DMS79 (cell line): ENCODE results near the gene RAP1GAP2.
A peak's percentile ranks its signal among the peaks of the same experiment; 100 is the strongest.

Experiments used
- DNase-seq: peaks from one replicate; lab custom pipeline; 2025; lab: John Stamatoyannopoulos, UW

Gene RAP1GAP2

DNA sequence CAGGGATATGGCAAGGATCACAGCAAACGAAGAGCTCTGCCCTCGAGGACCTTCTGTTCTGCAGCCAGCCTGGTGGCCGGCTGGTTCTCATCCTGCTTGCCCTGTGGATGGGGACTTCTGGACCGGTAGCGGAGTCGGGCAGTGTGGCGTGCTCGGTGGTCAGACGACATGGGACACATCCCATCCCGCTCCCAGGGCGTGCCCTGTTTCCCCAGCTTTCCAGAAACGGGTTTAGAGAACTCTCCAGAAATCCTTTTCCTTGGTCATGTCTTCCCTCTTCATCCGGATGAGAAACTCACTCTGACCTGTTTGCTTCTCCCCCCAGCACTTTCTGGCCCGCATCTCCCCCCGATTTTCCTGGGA lies 151.3 kb downstream of the RAP1GAP2 start:
- DNase-seq = no peak

- no peak for DNase-seq
Observed at GRCh38 chr17:2947996-2948550, 151.8 kb downstream of the RAP1GAP2 start.

GRCh38 chr17:2948721-2949468 lies 152.7 kb downstream of the RAP1GAP2 start:
- no peak for DNase-seq

GRCh38 chr17:2949469-2950044 lies 153.3 kb downstream of the RAP1GAP2 start:
- no peak for DNase-seq

GRCh38 chr17:2950846-2951245 lies 154.6 kb downstream of the RAP1GAP2 start:
- DNase-seq = no peak

DNA sequence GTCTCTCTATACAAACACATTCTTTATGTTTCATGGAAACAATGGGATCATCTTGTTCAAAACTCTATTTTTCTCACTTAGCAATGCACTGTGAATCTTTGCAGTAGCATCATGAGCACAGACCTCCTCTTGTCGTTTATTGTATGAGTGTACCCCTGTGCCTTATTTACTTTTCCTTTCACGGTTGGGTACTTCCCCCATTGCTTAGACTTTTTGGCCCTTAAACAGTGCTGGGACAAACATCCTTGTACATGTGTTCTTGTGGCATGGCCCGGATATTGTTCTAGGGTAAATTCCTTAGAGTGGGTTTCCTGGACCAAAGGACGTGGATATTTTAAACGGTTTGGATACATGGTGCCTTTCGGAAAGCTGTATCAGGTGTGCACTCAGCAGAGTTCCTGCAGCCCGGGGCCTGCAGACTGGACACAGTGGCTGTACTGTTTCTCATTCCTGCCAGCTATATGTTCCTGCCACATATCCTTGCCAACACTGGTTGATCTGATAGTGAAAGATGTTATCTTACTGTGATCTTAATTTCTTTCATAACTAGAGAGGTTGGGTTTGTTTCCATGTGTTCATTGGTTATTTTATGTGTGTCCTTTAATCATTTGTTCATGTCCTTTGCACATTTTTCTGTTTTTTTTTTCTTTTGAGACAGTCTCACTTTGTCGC lies 156.1 kb downstream of the RAP1GAP2 start:
- peak; percentile 15 for DNase-seq

DNA sequence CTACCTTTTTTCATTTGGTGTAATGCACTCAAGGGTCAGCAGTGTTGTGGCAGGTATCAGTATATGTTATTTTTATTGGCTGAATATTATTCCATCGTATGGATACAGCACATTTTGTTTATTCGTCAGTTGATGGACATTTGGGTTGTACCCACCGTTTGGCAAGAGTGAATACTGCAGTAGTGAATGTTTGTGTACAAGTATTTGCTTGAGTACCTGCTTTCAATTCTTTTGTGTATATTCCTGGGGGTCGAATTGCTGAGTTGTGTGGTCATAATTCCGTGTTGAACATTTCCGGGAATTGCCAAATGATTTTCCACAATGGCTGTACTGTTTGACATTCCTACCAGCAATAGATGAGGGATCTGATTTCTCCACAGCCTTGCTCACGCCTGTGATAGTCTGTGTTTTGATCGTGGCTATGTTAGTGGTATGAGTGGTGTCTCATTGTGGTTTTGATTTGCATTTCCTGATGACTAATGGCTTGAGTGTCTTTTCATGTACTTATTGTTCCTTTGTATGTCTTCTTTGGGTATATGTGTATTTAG lies 158.7 kb downstream of the RAP1GAP2 start:
- no peak for DNase-seq

GRCh38 chr17:2955931-2956582 lies 159.8 kb downstream of the RAP1GAP2 start:
- no peak for DNase-seq

GRCh38 chr17:2957631-2958286 lies 161.5 kb downstream of the RAP1GAP2 start:
- DNase-seq = no peak

DNA sequence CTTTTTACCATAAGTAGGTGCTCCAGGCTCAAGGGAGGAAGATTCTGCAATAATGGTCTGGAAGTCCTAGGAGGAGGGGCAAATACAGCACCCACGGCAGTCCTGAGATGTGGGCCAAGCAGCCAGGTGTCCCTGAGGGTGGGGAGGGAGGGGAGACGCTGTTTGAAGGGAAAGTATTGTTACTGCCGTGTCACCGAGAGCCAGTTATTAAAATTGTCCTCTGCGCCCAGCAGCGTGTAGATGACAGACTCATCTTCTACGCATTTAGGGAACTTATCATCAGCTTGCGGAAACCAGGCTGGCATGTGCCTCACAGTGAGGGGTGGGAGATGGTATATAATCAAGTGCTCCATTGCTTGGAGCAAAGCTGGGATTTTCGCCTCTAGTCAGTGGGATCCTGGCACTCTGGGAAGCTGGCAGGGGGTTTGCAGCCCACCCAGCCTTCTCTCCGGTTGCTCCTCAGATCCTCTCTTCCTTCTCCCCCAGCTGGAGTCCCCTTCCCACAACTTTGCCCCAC lies 162.5 kb downstream of the RAP1GAP2 start:
- DNase-seq = no peak

- no peak for DNase-seq
Observed at GRCh38 chr17:2959371-2960130, 163.3 kb downstream of the RAP1GAP2 start.

GRCh38 chr17:2961446-2961845 lies 165.2 kb downstream of the RAP1GAP2 start:
- DNase-seq = no peak

GRCh38 chr17:2962236-2962635 lies 166.0 kb downstream of the RAP1GAP2 start:
- DNase-seq = no peak

DNA sequence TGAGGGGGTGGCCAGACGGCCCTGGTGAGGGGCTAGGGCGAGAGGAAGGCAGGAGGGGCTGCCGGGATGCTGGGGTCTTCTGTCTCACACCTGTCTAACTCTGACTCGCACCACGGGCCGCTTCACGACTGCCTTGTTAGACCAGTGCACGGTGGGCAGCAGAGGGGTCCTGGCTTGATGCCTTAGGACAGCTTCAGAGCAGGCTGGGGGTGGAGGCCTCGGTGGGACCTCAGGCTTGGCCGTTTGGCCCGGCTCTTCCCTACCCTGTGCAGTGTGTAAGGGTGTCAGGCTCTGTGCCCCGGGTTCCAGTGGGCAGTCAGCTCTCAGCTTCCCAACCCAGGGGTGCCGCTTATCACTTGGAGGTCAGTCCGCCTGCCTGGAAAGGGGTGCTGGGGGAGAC lies 166.5 kb downstream of the RAP1GAP2 start:
- DNase-seq = no peak

DNA sequence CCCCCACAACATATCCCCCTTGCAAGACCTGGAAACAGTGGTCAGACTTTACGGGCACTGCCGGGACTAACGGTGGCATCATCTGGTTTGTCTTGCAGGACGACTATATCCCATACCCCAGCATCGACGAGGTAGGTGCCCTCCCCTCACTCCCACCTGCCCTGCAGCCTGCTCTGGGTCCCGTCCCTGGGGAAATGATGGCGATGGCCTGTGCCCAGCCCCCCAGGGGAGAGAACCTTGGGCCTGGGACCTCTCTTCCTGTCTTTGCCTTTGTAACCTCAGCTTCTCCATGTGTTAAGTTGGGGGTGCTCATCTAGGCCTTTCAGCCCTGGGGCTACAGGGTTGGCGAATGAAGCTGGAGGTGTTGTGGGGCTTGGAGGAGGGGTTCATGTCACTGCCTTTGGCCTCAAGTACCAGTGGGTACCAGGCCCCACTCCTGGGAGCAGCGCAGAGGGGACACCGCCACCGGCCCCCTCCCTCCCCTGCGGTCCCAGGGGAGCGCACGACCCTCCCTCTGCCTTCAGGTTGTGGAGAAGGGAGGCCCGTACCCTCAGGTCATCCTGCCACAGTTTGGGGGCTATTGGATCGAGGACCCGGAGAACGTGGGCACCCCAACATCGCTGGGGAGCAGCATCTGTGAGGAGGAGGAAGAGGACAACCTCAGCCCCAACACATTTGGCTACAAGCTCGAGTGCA lies 167.2 kb downstream of the RAP1GAP2 start:
- no peak for DNase-seq

DNA sequence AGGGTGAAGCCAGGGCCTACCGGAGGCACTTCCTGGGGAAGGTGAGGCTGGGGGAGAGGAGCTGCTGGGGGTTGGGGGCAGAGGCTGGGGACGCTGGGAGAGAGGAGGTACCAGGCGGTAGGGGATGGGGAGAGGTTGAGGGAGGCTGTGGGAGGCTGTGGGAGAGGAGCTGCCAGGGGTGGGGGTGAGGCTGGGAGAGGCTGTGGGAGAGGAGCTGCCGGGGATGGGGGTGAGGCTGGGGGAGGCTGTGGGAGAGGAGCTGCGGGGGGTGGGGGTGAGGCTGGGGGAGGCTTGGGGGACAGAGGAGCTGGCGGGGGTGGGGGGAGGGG lies 167.8 kb downstream of the RAP1GAP2 start:
- no peak for DNase-seq

- DNase-seq = no peak
Observed at GRCh38 chr17:2964370-2964769, 168.1 kb downstream of the RAP1GAP2 start.

- DNase-seq = no peak
Observed at GRCh38 chr17:2964831-2965230, 168.6 kb downstream of the RAP1GAP2 start.

- no peak for DNase-seq
Observed at GRCh38 chr17:2965621-2966595, 169.7 kb downstream of the RAP1GAP2 start.
